Mesenchymal stem cell (in vitro differentiated cells and primary cell): ENCODE results near the gene PDE6H.

ENCODE experiments used
- DNase-seq: peaks from one replicate; pipeline ENCODE4 v3.0.0-alpha.2; 2013
- H2AFZ ChIP-seq: one replicate; pipeline ENCODE4 v1.6.1; 2013; ENCODE audit warnings: low read depth, mild to moderate bottlenecking, control low read depth, inconsistent platforms, low read length, moderate library complexity
- H2AK5ac ChIP-seq: 2 replicates; pipeline ENCODE4 v1.6.1; 2013; ENCODE audit warnings: low read length, moderate library complexity, mild to moderate bottlenecking, inconsistent platforms; ENCODE audit not compliant: severe bottlenecking
- H2BK120ac ChIP-seq: one replicate; pipeline ENCODE4 v1.6.1; 2013; ENCODE audit warnings: low read depth, mild to moderate bottlenecking, inconsistent platforms, low read length, moderate library complexity
- H2BK12ac ChIP-seq, 2 experiments: one replicate each; pipeline ENCODE4 v1.6.1; 2013; ENCODE audit warnings: inconsistent platforms in 2 of 2, low read length in 2 of 2, mild to moderate bottlenecking in 2 of 2, moderate library complexity in 2 of 2, control low read depth in 1 of 2
- H2BK15ac ChIP-seq: one replicate; pipeline ENCODE4 v1.6.1; 2013; ENCODE audit warnings: mild to moderate bottlenecking, low read depth, inconsistent platforms; ENCODE audit not compliant: poor library complexity, severe bottlenecking
- H2BK5ac ChIP-seq: 2 replicates; pipeline ENCODE4 v1.6.1; 2013; ENCODE audit warnings: low read depth, mild to moderate bottlenecking, low read length, control low read depth, inconsistent platforms; ENCODE audit not compliant: poor library complexity, severe bottlenecking
- H3K14ac ChIP-seq, 2 experiments: one replicate each; pipeline ENCODE4 v1.6.1; 2013; ENCODE audit warnings: inconsistent platforms in 2 of 2, low read length in 2 of 2, control low read depth in 1 of 2, mild to moderate bottlenecking in 1 of 2, moderate library complexity in 1 of 2
- H3K18ac ChIP-seq, 2 experiments: one replicate each; pipeline ENCODE4 v1.6.1; 2013; ENCODE audit warnings: inconsistent platforms in 2 of 2, low read length in 2 of 2, control low read depth in 1 of 2, low read depth in 1 of 2, mild to moderate bottlenecking in 1 of 2
- H3K23ac ChIP-seq, 2 experiments: one replicate each; pipeline ENCODE4 v1.6.1; 2013; ENCODE audit warnings: inconsistent platforms in 2 of 2, low read length in 2 of 2, mild to moderate bottlenecking in 2 of 2, moderate library complexity in 2 of 2, control low read depth in 1 of 2
- H3K27ac ChIP-seq: 2 replicates; pipeline ENCODE4 v1.5.1; 2013; ENCODE audit warnings: mild to moderate bottlenecking, moderate library complexity, low read length, control low read depth, inconsistent platforms; ENCODE audit not compliant: poor library complexity, severe bottlenecking
- H3K27me3 ChIP-seq, 2 experiments: 2 replicates each; pipeline versions ENCODE4 v1.6.1 to v1.7.0; 2013; ENCODE audit warnings: low read length in 2 of 2, mild to moderate bottlenecking in 2 of 2, moderate library complexity in 2 of 2, control low read depth in 1 of 2, inconsistent platforms in 1 of 2; ENCODE audit not compliant: control insufficient read depth in 1 of 2, insufficient read depth in 1 of 2
- H3K36me3 ChIP-seq, 2 experiments: 2 replicates each; pipeline versions ENCODE4 v1.6.1 to v1.7.0; 2013; ENCODE audit warnings: low read length in 2 of 2, control low read depth in 1 of 2, inconsistent platforms in 1 of 2, low read depth in 1 of 2, mild to moderate bottlenecking in 1 of 2; ENCODE audit not compliant: insufficient read depth in 2 of 2, control insufficient read depth in 1 of 2
- H3K4ac ChIP-seq, 2 experiments: one replicate each; pipeline ENCODE4 v1.6.1; 2013; ENCODE audit warnings: inconsistent platforms in 2 of 2, low read length in 2 of 2, mild to moderate bottlenecking in 2 of 2, moderate library complexity in 2 of 2, control low read depth in 1 of 2, low read depth in 1 of 2
- H3K4me1 ChIP-seq: 2 replicates; pipeline ENCODE4 v1.6.1; 2013; ENCODE audit warnings: low read depth, low read length, control low read depth; ENCODE audit not compliant: control insufficient read depth, insufficient read depth
- H3K4me2 ChIP-seq: 2 replicates; pipeline ENCODE4 v1.6.1; 2013; ENCODE audit warnings: low read length, mild to moderate bottlenecking, inconsistent platforms; ENCODE audit not compliant: poor library complexity, severe bottlenecking
- H3K4me3 ChIP-seq, 2 experiments: 2 replicates each; pipeline versions ENCODE4 v1.5.1 to v1.7.0; 2013; ENCODE audit warnings: low read length in 2 of 2, mild to moderate bottlenecking in 2 of 2, control low read depth in 1 of 2, low read depth in 1 of 2; ENCODE audit not compliant: insufficient read depth in 1 of 2
- H3K79me1 ChIP-seq: replicated peaks from 2 replicates; pipeline ENCODE4 v1.6.1; 2013; ENCODE audit warnings: mild to moderate bottlenecking, control low read depth, low read length, inconsistent platforms; ENCODE audit not compliant: poor library complexity, severe bottlenecking
- H3K9ac ChIP-seq: 2 replicates; pipeline ENCODE4 v1.7.0; 2013; ENCODE audit warnings: mild to moderate bottlenecking, low read length, moderate library complexity
- H3K9me3 ChIP-seq: 2 replicates; pipeline ENCODE4 v1.7.0; 2013; ENCODE audit warnings: mild to moderate bottlenecking, low read length; ENCODE audit not compliant: control insufficient read depth
- H4K8ac ChIP-seq: one replicate; pipeline ENCODE4 v1.6.1; 2013; ENCODE audit warnings: inconsistent platforms, mild to moderate bottlenecking, low read length, moderate library complexity
- H4K91ac ChIP-seq: one replicate; pipeline ENCODE4 v1.6.1; 2013; ENCODE audit warnings: mild to moderate bottlenecking, low read length, inconsistent platforms
- WGBS: methylation state at CpG from one replicate; pipeline ENCODE4 v1.1.7; 2013; ENCODE audit warnings: mixed read lengths; 5-methylcytosine and 5-hydroxymethylcytosine counted together

The PDE6H gene

GRCh38 chr12:15000575-15000974, 27.7 kb downstream of the PDE6H start:
- no peak overlapping the region for H3K4me2 ChIP-seq
- no peaks in the 10 kb centered on the region for H3K9me3 ChIP-seq
- H3K14ac ChIP-seq: no peak overlapping the region
- H3K4me3 ChIP-seq: no peak overlapping the region
- no peak overlapping the region for H3K18ac ChIP-seq
- no peak overlapping the region for H2BK5ac ChIP-seq
- DNase-seq: no peak
- no peak overlapping the region for H2BK120ac ChIP-seq
- H3K36me3 ChIP-seq: no peaks in the 10 kb centered on the region
- no peak overlapping the region for H2BK12ac ChIP-seq
- H2AK5ac ChIP-seq: no peak overlapping the region
- H3K23ac ChIP-seq: no peak overlapping the region
- H3K27ac ChIP-seq: no peak overlapping the region
- H3K79me1 ChIP-seq: no peaks in the 10 kb centered on the region
- H2BK15ac ChIP-seq: no peak overlapping the region
- no peak overlapping the region for H3K4ac ChIP-seq
- H3K9ac ChIP-seq: no peak overlapping the region
- no peak overlapping the region for H4K8ac ChIP-seq
- peaks cover 0 to 3% of the 10 kb centered on the region in 2 experiments for H3K27me3 ChIP-seq
- no peak overlapping the region for H4K91ac ChIP-seq
- H3K4me1 ChIP-seq: peaks cover 4% of the 10 kb centered on the region
- WGBS: 100% methylated on average over 2 of the region's 2 CpGs
- no peak overlapping the region for H2AFZ ChIP-seq

GRCh38 chr12:15001733-15002382, 29.0 kb downstream of the PDE6H start:
- no peak overlapping the region for H2BK120ac ChIP-seq
- WGBS: 16% methylated on average over 5 of the region's 6 CpGs

DNA sequence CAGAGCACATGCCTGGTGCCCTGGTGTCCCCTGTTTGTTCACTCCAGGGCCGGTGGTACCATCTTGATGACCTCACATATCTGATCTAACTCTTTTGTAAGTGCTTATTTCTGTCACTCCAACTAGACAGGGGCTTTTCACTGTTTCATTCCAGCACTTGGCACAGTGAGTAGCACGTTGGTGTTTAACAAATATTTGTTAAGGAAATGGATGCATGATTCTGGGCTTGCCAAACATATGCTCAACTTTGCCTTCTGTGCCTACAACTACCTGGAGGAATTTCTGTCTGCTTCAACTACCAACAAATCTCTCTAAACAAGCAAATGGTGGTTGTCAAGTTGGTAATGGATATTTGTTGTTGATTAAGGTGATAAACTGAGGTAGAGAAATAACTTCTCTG, 31.6 kb downstream of the PDE6H start:
- Histone ChIP-seq H2AFZ (no peak overlapping the region), H3K36me3 (no peaks in the 10 kb centered on the region), H4K8ac (no peak overlapping the region), H3K9me3 (no peaks in the 10 kb centered on the region), H3K27ac (no peak overlapping the region), H3K14ac (no peak overlapping the region), H3K4me2 (no peak overlapping the region), H3K4me1 (peaks cover 4% of the 10 kb centered on the region), H3K27me3 (peaks cover 0 to 10% of the 10 kb centered on the region in 2 experiments), H4K91ac (no peak overlapping the region), H2AK5ac (no peak overlapping the region), H3K18ac (no peak overlapping the region), H2BK5ac (no peak overlapping the region), H2BK120ac (no peak overlapping the region), H2BK12ac (peak overlapping the region in 1 of 2 experiments; percentile 42), H3K79me1 (no peaks in the 10 kb centered on the region), H3K23ac (no peak overlapping the region), H3K4me3 (no peak overlapping the region), H3K4ac (no peak overlapping the region), H2BK15ac (no peak overlapping the region), H3K9ac (no peak overlapping the region)
- no peak for DNase-seq
- WGBS: 34% methylated on average over 2 of the region's 2 CpGs

More at GRCh38 chr12:15001733-15002382, 29.0 kb downstream of the PDE6H start:
- no peak overlapping the region for H2AK5ac ChIP-seq
- peak overlapping the region in 1 of 2 experiments; percentile 14 for H3K23ac ChIP-seq
- H3K4ac ChIP-seq: peak overlapping the region in 1 of 2 experiments; percentile 6
- H2BK5ac ChIP-seq: no peak overlapping the region
- peak overlapping the region; percentile 95 for H4K8ac ChIP-seq
- H2BK12ac ChIP-seq: peak overlapping the region; percentile 32 to 90
- H4K91ac ChIP-seq: peak overlapping the region; percentile 66
- H3K9ac ChIP-seq: peak overlapping the region; percentile 35
- H3K4me1 ChIP-seq: peaks cover 4% of the 10 kb centered on the region
- no peak overlapping the region for H2AFZ ChIP-seq
- peak overlapping the region; percentile 77 to 80 for H3K18ac ChIP-seq
- H3K14ac ChIP-seq: no peak overlapping the region
- H3K27ac ChIP-seq: peak overlapping the region; percentile 40
- no peaks in the 10 kb centered on the region for H3K79me1 ChIP-seq
- H3K27me3 ChIP-seq: peaks cover 0 to 3% of the 10 kb centered on the region in 2 experiments
- H3K4me2 ChIP-seq: no peak overlapping the region
- H2BK15ac ChIP-seq: peak overlapping the region; percentile 79
- no peaks in the 10 kb centered on the region for H3K9me3 ChIP-seq
- H3K36me3 ChIP-seq: no peaks in the 10 kb centered on the region
- peak; percentile 75 for DNase-seq
- peak overlapping the region in 1 of 2 experiments; percentile 39 for H3K4me3 ChIP-seq

DNA sequence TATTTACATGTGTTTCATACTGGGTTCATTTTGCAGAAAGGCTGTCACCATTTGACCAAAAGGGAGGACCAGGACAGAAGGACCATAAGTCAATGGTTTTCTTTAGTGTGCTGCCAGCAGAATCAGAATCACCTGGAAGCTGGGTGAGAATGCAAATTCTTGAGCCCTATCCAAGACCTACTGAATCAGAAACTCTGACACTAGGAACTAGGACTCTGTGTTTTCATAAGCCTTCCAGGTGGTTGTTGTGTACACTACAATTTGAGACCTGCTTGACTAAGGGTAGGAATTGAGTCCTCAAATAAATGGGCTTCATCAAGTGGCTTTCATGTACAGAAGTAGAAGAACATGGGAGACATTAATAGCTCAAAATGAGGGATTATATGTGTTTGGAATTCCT, 32.2 kb downstream of the PDE6H start:
- Histone ChIP-seq H3K36me3 (no peaks in the 10 kb centered on the region), H3K27ac (no peak overlapping the region), H3K23ac (no peak overlapping the region), H2AK5ac (no peak overlapping the region), H3K9me3 (no peaks in the 10 kb centered on the region), H3K4me2 (no peak overlapping the region), H3K4ac (no peak overlapping the region), H2BK12ac (no peak overlapping the region), H3K4me3 (no peak overlapping the region), H2BK5ac (no peak overlapping the region), H2BK120ac (no peak overlapping the region), H4K8ac (no peak overlapping the region), H3K9ac (no peak overlapping the region), H3K14ac (no peak overlapping the region), H3K79me1 (no peaks in the 10 kb centered on the region), H3K4me1 (peaks cover 4% of the 10 kb centered on the region), H4K91ac (no peak overlapping the region), H2AFZ (no peak overlapping the region), H2BK15ac (no peak overlapping the region), H3K18ac (no peak overlapping the region), H3K27me3 (peaks cover 0 to 10% of the 10 kb centered on the region in 2 experiments)
- no peak for DNase-seq
